GM18519 (cell line): ENCODE measurements around the gene H19.

Experiments
- ATAC-seq: cut with Tn5 transposase; IDR thresholded peaks from one replicate; pipeline ENCODE4 v1.9.1; 2021; ENCODE audit warnings: mild to moderate bottlenecking, moderate library complexity; ENCODE audit not compliant: unreplicated experiment, low FRiP score

The H19 gene

DNA sequence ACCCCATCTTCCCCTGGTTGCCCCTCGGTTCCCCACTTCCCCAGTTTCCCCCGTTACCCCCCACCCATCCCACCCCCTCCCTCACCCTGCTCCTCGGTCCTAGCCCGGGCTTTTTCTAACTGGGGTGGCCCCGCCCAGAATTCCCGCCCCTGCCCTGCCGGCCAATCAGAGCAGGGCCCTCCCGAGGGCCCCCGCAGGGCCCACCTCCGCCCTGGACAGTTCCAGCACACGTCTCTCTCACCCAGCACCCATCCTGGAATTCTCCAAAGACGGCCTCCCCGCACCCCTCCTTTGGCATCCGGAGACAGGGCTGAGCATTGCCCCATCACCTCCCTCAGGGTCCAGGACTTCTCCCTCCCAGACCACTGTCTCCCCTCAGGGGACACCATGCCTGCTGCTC lies at the start of gene H19:
TSS of gene H19 (minus strand) at position 88 of the 400 bp plus-strand sequence.
- no peak for ATAC-seq

- ATAC-seq: no peak
Measured at GRCh38 chr11:2041963-2042362, 44.3 kb upstream of the H19 start.

DNA sequence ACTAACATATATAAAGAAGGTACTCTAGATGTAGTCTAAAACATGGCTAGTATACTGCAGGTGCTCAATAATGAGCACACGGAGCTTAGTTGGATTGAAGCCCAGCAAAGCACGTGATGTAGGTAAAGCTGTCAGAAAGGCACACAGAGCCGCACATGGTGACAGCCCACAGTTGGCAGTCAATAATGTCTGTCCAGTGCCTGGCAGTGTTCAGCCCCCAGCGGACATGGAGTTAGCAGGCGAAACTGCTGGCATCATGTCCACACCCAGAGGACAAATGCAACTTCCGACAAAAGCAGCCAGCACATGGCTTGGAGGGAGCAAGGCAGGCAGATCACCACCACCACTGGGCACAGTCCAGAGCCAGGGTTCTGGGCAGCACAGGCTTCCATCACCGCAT lies 43.5 kb upstream of the H19 start:
- no peak for ATAC-seq

- ATAC-seq: no peak
Measured at GRCh38 chr11:2039198-2039759, 41.6 kb upstream of the H19 start.

DNA sequence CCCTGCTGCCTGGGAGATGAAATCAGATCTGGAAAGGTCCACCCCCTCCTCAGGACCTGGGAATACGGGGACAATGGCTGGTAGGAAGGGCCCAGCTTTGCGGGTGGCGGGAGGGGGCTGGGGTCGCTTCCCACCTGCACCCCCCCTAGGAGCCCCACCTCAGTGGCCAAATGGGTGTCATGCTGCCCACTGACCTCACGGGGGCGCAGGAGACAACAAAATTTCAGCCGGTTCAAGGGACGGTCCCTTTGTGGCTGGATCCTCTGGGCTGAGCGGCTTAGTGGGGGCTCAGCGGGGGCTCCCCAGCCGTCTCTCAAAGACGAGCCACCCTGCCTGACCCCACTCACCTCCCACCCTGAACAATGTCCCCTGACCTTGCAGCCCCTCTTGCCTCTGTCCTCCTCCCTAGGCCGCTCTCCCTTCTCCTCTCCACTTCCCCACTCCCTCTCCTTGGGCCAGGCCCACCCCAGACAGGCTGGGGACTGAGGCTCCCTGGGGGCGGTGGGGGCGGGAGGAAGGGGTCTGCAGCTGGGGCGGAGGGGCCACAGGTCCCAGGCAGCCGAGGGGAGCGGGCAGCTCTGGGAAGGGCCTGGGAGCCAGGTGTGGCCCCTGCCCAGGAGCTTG lies 39.3 kb upstream of the H19 start:
- no peak for ATAC-seq

- ATAC-seq: no peak
Measured at GRCh38 chr11:2035382-2035781, 37.7 kb upstream of the H19 start.

- no peak for ATAC-seq
Measured at GRCh38 chr11:2031058-2031457, 33.4 kb upstream of the H19 start.

GRCh38 chr11:2027708-2028107 lies 30.1 kb upstream of the H19 start:
- ATAC-seq: no peak

GRCh38 chr11:2015025-2015424 lies 17.4 kb upstream of the H19 start:
- ATAC-seq: no peak

- ATAC-seq: no peak
Measured at GRCh38 chr11:2012440-2012839, 14.8 kb upstream of the H19 start.

DNA sequence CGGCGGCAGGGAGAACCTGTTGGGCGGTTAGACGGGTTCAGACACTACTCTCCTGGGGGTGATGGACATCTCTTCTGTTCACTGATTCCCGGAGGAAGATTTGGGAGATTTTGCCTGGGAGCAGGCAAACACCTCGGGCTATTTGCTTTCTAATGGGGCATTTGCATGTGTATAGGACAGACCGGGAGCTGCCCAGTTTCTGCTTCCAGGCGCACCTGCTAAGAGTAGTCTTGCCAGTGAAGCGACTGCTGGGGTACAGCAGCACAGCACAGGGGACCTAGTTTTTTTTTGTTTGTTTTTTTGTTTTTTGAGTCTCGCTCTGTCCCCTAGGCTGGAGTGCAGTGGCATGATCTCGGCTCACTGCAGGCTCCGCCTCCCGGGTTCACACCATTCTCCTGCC lies 6.8 kb upstream of the H19 start:
- ATAC-seq: no peak

- ATAC-seq: no peak
Measured at GRCh38 chr11:2002807-2003206, 5.2 kb upstream of the H19 start.

DNA sequence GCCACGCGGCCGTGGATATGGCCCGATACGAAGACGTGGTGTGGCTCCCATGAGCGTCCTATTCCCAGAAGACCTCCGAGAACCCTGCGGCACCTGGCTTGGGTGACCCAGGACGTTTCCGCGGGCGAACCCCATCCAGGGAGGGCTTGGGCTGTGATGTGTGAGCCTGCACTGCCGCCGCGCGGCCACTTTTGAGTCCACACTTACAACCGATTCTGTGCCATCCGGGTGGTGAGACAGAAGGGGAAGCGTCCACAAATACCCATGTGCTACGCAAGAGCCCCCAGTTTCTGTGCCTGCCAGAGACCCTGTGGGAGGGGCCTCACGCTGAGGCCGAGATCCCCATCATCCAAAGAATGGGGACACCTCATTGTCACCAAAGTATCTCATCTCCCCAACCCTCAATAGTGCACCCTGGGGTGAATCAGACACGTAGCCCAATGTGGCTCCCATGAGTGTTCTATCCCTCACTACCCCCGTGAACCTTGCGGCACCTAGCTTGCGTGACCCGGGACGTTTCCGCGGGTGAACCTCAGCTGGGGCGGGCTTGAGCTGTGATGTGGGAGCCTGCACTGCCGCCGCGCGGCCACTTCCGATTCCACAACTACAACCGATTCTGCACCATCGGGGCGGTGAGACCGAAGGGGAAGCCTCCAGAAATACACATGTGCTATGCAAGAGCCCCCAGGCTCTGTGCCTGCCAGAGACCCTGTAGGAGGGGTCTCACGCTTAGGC lies 4.6 kb upstream of the H19 start:
- ATAC-seq: no peak

DNA sequence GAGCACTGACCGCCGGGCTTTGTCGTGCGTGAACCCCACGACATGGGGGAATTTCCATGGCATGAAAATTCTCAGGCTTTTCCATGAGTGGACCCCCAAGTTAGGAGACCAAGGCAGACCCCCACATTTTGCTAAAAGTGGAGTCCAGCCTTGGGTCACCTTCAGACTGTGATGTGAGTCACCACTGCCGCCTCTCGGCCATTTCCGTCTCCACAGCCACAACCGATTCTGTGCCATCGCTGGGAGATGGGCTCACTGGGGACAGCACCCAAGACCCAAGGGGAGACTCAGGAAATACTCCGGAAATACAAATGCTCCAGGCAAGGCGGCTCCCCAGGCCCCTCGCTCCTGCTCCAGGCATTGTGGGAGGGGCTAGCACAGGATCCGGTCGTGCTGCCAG lies 1.2 kb upstream of the H19 start:
- ATAC-seq: no peak

- no peak for ATAC-seq
Measured at GRCh38 chr11:1998290-1998689, 648 bp upstream of the H19 start.

- no peak for ATAC-seq
Measured at GRCh38 chr11:1994121-1994520, 3.5 kb downstream of the H19 start.

GRCh38 chr11:1992111-1992510 lies 5.5 kb downstream of the H19 start:
- no peak for ATAC-seq

DNA sequence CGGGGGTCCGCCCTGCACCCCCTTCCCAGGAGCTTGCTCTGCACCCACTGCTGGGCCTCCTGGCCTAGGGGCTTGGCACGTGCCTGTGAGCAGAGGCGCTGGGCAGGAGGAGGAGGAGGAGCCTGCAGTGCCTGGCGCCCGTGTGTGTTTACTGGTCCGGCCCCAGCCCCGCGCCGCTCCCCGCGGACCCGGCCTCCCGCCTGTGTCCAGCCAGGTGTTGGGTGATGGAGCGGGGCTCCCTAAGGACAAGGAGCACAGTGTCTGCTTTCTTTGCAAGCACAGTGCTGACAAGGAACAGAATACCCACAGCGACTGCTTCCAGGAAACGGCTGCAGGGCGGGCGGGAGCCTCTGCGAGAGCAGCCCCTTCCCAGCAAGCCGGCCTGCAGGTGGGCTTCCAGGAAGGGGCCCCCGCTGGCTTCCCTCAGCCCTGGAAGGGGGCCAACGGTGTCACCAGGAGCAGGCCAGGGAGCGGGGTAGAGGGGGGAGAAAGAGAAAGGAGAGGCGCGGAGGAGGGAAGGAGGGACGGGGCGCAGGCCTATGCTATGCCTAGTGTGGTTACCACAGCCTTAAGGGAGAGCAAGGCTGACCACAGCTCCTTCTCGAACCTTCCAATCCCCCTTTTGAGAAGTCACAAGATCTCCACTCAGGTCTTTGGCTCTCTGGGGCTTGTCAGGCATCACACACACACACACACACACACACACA lies 6.6 kb downstream of the H19 start:
- ATAC-seq: no peak

DNA sequence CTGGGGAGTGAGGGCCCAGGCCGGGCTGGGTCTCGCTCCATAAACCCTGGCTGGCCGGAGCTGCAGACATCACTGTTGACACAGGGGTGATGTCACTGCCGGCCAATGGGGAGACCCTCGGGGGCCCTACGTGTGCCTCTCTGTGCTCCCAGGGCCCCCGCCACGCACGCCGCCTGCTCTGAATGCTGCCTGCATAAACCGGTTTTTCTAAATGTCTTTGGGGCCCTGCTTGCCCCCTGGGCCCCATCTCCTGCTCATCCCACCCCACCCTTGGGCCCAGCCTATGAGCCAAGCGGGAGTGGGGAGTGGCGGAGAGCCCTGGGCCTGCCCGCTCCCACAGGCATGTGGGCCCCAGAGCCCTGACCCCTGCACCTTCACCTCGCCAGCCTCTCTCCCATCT lies 7.7 kb downstream of the H19 start:
- ATAC-seq: no peak

DNA sequence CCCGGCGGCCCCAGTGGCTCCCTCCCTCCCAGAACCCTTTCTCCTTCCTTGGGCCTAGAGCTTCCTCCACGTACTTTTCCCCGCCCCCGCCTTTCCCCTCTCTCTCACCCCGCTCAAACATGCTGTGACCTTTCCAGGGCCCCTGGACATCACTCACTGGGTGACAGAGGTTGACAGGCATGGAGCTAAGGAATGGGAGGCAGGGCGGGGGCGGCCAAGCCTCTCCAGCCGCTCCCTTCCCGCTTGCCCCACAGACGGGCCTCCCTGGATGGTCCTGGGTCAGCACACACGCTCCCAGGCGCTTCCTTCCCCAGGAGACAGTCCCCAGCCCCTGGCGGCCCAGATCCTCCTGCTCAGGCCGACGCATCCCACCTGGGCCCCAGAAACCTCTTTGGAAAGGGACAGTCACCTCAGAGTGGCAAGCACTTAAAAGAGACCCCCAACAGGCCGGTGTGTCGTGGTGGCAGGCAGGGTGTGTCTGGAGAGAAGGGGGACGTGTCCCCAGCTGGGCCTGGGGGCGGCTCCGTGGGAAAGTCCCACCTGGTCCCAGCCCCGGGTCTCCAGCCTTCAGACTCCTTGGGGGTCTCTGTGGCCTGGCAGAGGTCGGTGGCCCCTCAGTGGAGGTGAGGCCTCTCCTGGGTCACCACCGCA lies 8.8 kb downstream of the H19 start:
- no peak for ATAC-seq

GRCh38 chr11:1988174-1988573 lies 9.5 kb downstream of the H19 start:
- no peak for ATAC-seq
